Measurements from ENCODE around the gene RAI1.
"Not testable (repeated sequence)": the region's sequence is repeated elsewhere in the genome, so short reads cannot be mapped to it uniquely, and the experiment has no call there.

The RAI1 gene

DNA sequence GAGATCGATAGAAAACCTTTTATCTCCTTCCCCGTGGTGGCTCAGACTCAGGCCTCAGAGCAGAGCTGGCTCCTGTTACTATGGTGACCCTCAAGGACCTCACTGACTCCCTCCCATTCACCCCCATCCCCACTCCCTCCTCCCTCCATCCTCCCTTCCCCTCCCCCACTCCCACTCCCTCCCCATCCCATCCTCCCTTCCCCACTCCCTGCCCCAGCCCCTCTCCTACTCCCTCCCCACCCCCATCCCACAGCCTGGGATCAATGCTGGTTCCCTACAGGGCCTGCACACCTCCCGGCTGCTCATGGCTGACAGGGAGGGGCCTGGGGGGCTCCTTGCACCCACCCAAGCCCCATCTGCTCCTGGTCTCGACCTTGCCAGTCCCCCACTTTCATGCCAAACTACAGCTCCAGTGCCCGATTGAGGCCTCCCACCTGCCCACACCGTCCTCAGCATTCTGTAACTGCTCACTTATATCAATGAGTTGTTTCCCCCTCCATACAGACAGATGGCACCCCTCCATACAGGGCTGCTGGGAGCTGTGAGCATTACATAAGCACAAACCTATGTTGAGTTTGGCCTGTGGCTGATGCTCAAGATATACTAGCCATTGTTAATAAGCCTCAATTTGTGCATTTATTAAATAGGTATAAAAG, 11.6 kb upstream of the RAI1 start:
- H3K4me3 ChIP-seq (ENCODE audit: low read length) = no peak overlapping the region

DNA sequence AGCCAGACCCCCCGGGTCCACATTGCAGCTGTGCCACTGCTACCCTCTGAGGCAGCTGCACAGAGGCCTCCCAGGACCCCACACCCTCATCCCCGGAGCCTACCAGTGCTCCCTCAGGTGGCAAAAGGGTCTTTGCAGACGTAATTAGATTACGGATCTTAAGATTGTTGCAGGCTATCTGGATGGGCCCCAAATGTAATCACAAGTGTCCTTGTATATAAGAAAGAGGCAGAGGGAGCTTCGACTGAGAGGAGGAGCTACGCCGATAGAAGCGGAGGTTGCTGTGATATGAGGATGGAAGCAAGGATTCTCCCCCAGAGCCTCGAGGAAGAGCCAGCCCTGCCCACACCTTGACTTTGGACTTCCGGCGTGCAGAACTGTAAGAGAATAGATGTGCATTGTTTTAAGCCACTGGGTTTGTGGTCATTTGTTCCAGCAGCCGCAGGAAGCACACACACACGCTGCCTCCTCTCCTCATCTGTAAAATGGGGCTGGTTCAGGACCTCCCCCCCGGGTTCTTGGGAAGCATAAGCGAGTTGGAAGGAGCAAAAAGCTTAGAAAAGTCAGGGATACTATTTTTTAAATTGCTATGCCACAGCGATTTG, 10.5 kb upstream of the RAI1 start:
- no peak for TF ChIP-seq ZNF274 (IDR thresholded peaks at IDR 0.05; ENCODE audit: low read depth, low read length)
- no peak overlapping the region for H3K4me3 ChIP-seq (ENCODE audit: low read length)

More for the DNA sequence above, 11.6 kb upstream of the RAI1 start:
- TF ChIP-seq ZNF274 (IDR thresholded peaks at IDR 0.05; ENCODE audit: low read depth, low read length) = no peak

DNA sequence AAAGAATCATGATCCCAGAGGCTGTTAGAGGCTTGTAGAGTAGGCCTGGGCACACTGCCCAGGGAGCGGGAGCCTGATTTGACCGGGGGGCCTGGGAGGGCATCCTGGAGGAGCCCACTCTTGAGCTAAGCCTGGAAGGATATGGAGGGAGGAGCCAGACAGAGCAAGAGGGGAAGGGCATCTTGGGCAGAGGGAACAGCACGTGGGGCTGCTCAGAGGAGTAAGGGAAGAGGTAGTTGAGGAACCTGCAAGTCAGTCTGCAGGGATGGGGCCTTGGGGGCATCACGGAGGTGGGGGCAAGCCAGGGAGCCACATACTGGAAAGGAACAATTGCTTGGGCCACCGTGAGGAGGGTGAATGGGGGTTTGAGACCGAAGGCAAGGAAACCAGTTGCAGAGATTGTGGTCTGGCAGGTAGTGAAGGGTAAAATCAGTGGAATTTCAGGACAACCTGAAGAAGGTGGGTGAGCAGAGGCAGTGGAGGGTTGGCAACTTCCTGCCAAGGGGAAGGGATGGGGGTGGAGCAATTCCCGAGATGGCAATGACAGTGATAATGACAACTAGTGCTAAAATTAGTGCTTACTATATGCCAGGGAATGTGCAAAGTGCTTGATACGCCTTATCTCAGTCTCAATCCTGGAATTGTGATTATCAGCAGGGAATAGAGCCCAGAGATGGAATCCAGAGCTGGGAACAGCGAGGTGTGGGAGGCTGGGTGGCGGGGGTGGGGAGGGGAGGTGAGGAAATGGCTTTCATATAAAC, 9.7 kb upstream of the RAI1 start:
- no peak overlapping the region for H3K4me3 ChIP-seq (ENCODE audit: low read length)
- no peak for TF ChIP-seq ZNF274 (IDR thresholded peaks at IDR 0.05; ENCODE audit: low read depth, low read length)

DNA sequence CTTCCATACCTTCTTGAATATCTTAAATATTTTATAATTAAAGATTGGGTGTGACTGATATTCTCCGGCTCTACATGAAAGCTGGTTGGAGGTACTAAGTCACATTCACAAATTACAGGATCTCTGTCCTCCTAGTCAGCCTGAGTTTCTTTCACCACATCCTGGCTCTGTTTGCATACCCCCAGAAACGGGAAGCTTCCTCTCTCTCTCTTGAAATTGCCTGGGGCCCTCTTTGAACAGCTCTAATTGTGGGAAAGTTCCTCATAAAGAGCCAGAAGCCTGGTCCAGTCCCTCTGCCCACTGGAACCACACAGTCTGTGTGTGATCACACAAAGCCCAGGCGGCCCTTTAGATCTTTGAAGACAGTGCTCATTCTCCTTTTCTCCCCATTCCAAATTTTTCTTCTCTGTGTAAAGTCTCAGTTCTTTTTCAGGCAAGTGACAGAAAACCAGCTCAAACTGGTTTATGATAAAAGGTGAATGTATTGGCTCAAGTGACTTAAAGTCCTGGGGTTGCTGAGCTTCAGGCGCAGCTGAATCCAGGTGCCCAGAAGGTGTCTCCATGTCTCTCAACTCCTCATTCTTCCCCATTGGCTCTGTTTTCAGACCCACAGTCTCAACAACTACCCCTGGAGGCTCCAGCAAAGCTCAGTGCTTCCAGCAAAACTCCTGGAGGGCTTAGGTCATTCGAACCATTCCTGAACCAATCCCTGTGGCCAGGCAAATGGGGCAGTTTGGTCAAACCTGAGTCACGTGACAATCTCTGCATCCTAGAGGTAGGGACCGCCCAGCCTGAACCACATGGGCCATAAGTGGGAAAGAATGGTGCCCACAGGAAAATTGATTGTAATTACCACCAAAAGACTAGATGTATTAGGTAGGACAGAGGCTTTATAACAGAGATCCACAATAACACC, 8.5 kb upstream of the RAI1 start:
- H3K4me3 ChIP-seq (ENCODE audit: low read length) = no peak overlapping the region
- no peak for TF ChIP-seq ZNF274 (IDR thresholded peaks at IDR 0.05; ENCODE audit: low read depth, low read length)

DNA sequence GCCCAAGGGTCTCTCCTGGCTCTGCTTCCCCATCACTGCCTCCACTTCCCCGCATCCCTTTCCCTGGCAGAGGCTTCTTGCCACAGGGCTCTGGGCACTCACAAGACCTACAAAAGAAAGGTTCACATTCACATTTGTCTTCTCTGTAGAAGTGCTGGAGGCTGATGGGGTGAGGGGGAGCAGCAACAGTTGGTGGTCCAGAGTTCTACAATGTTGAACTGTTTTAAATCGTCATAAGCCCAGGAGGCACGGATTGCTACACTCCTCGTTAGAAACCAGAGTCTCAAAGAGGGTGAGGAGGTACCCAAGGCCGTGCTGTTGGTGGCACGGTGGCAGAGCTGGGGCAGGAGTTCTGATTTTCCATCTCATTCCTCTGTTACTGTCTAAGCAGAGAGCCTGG, 5.8 kb upstream of the RAI1 start:
- H3K4me3 ChIP-seq (ENCODE audit: low read length) = no peak overlapping the region
- TF ChIP-seq ZNF274 (IDR thresholded peaks at IDR 0.05; ENCODE audit: low read depth, low read length) = no peak

DNA sequence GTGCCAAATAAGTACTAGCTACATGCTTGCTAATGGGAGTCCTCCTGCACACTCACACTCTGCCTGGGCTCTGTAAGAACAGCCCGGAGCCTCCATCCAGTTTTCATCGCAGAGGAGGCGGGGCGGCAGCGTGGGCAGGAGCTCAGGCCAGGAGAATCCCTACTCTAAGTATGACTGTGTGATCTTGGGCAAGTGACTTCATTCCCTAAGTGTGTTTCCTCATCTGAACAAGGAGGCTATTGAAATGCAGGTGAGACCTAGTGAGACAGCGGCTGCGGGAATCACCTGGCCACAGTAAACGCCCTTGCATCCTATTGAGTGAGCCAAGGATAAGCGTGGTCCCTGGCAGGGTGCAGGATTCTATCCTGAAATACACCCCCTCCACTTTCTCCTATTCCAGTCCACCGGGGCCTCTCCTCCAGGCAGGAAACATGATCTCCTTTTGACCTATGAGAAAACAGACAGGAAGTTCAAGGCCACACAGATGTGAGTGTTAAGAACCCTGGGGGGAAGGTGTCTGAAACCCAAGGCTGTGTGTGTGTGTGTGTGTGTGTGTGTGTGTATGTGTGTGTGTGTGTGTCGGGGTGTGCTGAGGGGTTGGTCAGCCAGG, 5.2 kb upstream of the RAI1 start:
- no peak overlapping the region for H3K4me3 ChIP-seq (ENCODE audit: low read length)
- TF ChIP-seq ZNF274 (IDR thresholded peaks at IDR 0.05; ENCODE audit: low read depth, low read length) = no peak

DNA sequence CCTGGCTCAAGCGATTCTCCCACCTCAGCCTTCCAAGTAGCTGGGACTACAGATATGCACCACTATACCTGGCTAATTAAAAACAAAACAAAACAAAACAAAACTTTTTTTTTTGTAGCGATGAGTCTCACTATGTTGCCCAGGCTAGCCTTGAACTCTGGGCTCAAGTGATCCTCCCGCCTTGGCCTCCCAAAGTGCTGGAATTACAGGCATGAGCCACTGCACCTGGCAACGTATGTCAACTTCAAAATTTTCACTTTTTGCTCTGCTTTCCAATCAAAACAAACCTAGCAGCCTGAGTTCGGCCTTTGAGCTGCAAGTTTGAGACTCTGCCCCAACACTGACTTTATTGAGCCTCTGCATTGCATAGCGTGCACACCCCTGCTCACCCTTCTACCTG, 4.5 kb upstream of the RAI1 start:
- TF ChIP-seq ZNF274 (IDR thresholded peaks at IDR 0.05; ENCODE audit: low read depth, low read length) = no peak
- H3K4me3 ChIP-seq (ENCODE audit: low read length) = no peak overlapping the region

DNA sequence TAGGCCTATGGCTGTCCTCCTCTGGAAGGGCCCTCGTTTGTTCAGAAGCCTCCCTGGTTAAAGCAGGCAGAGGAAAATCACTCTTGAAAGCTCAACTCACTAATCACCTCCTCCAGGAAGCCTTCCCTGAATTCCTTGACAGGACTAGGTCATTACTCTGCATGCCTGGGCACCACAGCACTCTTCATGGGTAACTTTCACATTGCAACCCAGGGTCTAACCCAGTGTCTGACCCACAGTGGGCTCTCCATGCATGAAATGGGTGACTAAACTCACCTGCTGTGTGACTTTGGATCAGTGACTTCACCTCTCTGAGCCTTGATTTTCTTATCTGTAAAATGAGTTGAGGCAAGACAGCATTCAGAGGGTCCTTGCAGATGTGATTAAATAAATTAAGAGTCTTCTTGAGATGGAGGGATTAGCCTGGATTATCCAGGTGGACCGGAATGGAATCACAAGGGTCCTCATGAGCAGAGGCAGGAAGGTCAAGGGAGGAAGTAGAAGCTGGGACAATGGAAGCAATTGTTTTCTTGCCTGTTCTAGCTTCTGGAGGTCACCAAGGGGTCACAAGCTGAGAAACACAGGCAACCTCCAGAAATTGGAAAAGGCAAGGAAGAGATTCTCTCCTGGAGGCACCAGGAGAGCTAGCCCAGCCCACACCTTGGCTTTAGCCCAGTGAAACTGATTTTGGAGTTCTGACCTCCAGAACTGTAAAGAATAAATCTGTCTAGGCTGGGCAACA, 3.8 kb upstream of the RAI1 start:
- no peak for TF ChIP-seq ZNF274 (IDR thresholded peaks at IDR 0.05; ENCODE audit: low read depth, low read length)
- no peak overlapping the region for H3K4me3 ChIP-seq (ENCODE audit: low read length)

DNA sequence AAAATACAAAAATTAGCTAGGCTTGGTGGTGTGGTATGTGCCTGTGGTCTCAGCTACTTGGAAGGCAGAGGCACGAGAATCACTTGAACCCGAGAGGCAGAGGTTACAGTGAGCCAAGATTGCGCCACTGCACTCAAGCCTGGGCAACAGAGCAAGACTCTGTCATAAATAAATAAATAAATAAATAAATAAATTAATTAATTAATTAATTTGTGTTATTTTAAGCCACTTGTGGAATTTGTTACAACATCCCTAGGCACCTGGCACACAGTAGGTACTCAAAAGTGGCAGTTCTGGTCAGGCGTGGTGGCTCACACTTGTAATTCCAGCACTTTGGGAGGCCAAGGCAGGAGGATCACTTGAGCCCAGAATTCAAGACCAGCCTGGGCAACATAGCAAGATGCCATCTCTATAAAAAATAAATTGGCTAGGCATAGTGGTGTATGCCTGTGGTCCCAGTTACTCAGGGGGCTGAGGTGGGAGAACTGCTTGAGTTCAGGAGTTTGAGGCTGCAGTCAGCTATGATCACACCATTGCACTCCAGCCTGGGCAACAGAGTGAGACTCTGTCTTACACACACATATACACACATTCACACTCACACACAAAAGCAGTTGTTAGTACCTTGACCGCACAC, 3.1 kb upstream of the RAI1 start:
- H3K4me3 ChIP-seq (ENCODE audit: low read length) = not testable (repeated sequence)

DNA sequence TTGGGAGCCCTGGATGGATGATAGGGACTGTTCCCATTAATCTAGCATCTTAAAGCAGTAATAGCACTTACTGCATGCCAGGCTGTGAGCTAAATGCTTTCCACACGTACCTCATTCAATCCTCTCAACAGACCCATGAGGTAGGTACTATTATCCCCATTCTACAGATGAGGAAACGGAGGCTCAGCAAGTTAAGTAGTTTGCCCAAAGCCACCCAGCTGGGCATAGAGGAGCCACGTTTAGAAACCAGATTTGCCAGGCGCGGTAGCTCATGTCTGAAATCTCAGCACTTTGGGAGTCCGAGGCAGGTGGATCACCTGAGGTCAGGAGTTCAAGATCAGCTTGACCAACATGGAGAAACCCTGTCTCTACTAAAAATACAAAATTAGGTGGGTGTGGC, 2.0 kb upstream of the RAI1 start:
- no peak for TF ChIP-seq ZNF274 (IDR thresholded peaks at IDR 0.05; ENCODE audit: low read depth, low read length)
- no peak overlapping the region for H3K4me3 ChIP-seq (ENCODE audit: low read length)

DNA sequence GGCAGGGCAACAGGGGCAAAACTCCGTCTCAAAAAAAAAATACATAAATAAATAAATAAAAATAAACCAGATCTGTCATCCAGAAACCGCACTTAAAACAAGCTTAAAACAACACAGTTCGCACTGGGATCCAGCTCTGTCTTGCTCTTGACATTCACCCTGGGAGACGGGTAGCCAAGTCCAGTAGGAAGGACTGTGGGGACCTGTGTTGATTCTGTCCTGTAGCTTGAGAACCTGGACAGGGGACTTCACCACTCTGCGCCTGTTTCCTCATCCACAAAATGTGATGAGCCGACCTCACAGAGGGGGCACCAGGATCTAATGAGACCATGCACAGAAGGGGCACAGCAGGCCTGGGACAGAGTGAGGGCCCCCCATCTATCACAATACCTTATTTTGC, 1.5 kb upstream of the RAI1 start:
- H3K4me3 ChIP-seq (ENCODE audit: low read length) = no peak overlapping the region
- no peak for TF ChIP-seq ZNF274 (IDR thresholded peaks at IDR 0.05; ENCODE audit: low read depth, low read length)

DNA sequence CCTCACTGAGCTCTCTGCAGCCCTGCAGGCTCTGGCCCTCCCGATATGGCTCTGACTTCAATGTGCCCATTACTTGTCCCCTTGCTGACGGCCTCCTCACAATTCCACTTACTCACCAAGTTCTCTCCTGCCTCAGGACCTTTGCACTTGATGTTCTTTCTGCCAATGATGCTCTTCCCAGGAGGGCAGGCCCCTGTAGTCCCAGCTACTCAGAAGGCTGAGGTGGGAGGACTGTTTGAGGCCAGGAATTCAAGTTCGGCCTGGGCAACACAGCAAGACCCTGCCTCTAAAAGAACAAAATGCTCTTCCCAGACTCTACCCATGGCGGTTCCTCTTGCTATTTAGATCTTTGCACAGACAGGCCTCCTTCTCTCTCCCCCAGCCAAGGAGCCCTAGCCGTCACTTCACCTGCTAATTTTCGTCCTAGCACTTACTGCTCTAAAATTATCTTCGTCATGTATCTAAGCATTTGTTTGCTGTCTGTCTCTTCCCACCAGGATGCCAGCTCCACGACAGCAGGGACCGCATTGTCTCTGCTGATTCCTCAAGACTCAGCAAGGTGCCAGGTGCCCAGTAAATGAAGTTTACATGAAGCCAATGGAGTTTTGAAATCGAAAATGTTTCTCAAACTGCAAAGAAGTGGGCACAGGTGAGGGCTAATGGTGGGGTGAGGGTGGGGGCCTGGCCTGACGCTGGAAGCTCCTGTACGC, 626 bp upstream of the RAI1 start:
- peak overlapping the region; percentile 15; the same call in 1 of the 2 replicates for H3K4me3 ChIP-seq (ENCODE audit: low read length)
- TF ChIP-seq ZNF274 (IDR thresholded peaks at IDR 0.05; ENCODE audit: low read depth, low read length) = no peak

Data from GM08714 (cell line).